CD8-positive, alpha-beta memory T cell (primary cell): ENCODE results near the gene HIVEP2. TPM values are rescaled to one million over a fixed set of nuclear protein-coding genes. Genes with fewer than 3 reads are reported as not detected.
"Not testable (repeated sequence)": the region's sequence is repeated elsewhere in the genome, so short reads cannot be mapped to it uniquely, and the experiment has no call there.

Experiments used
- CTCF ChIA-PET: fragments of 350-600 bp; sonication (Branson Sonifier 250); formaldehyde crosslinking; loops from one replicate; lab custom pipeline; 2021; ENCODE audit warnings: antibody characterized with exemption; lab: Charles Lee
- POLR2A ChIA-PET: fragments of 350-600 bp; sonication (Branson Sonifier 250); formaldehyde crosslinking; loops from one replicate; lab custom pipeline; 2021; ENCODE audit warnings: antibody characterized with exemption; lab: Charles Lee
- DNase-seq, 5 donors: peaks; one replicate each; pipeline versions ENCODE4 v3.0.0 to v3.0.0-alpha.2; 2020 to 2022; ENCODE audit warnings: mixed read lengths in 1 of 5
- H3K27ac ChIP-seq: one replicate; pipeline ENCODE4 v1.7.0; 2013; ENCODE audit warnings: low read depth, mild to moderate bottlenecking, low read length, moderate library complexity
- H3K27me3 ChIP-seq: 2 replicates; pipeline ENCODE4 v1.7.0; 2013; ENCODE audit warnings: low read length, mild to moderate bottlenecking; ENCODE audit not compliant: insufficient read depth, poor library complexity, severe bottlenecking
- H3K36me3 ChIP-seq: 2 replicates; pipeline ENCODE4 v1.7.0; 2013; ENCODE audit warnings: mild to moderate bottlenecking, low read length, moderate library complexity; ENCODE audit not compliant: insufficient read depth
- H3K4me1 ChIP-seq: 2 replicates; pipeline ENCODE4 v1.7.0; 2013; ENCODE audit warnings: mild to moderate bottlenecking, low read length, moderate library complexity; ENCODE audit not compliant: insufficient read depth
- H3K4me3 ChIP-seq: 2 replicates; pipeline ENCODE4 v1.7.0; 2013; ENCODE audit warnings: mild to moderate bottlenecking, low read length
- H3K9me3 ChIP-seq: 2 replicates; pipeline ENCODE4 v1.7.0; 2013; ENCODE audit warnings: mild to moderate bottlenecking, low read length
- H3K27ac Mint-ChIP-seq, 8 donors: one replicate each; pipeline ENCODE4 v1.8.0; 2020 to 2021; ENCODE audit warnings: mixed read lengths in 8 of 8, mild to moderate bottlenecking in 6 of 8, inconsistent platforms in 3 of 8, moderate library complexity in 3 of 8
- H3K27me3 Mint-ChIP-seq, 2 donors: one replicate each; pipeline ENCODE4 v1.8.0; 2020 to 2021; ENCODE audit warnings: mixed read lengths in 2 of 2, mild to moderate bottlenecking in 1 of 2, moderate library complexity in 1 of 2
- H3K36me3 Mint-ChIP-seq, 3 donors: one replicate each; pipeline ENCODE4 v1.8.0; 2020 to 2021; ENCODE audit warnings: mixed read lengths in 3 of 3, inconsistent platforms in 1 of 3, mild to moderate bottlenecking in 1 of 3
- H3K4me1 Mint-ChIP-seq, 3 donors: one replicate each; pipeline ENCODE4 v1.8.0; 2020 to 2021; ENCODE audit warnings: mixed read lengths in 3 of 3, inconsistent platforms in 1 of 3, mild to moderate bottlenecking in 1 of 3
- H3K4me3 Mint-ChIP-seq, 7 donors: one replicate each; pipeline ENCODE4 v1.8.0; 2020 to 2021; ENCODE audit warnings: mixed read lengths in 7 of 7, mild to moderate bottlenecking in 6 of 7, moderate library complexity in 4 of 7, inconsistent platforms in 2 of 7
- H3K9me3 Mint-ChIP-seq, 5 donors: one replicate each; pipeline ENCODE4 v1.8.0; 2020 to 2022; ENCODE audit warnings: mixed read lengths in 5 of 5, mild to moderate bottlenecking in 3 of 5, moderate library complexity in 2 of 5, inconsistent platforms in 1 of 5
- polyA plus RNA-seq: library from polyadenylated mRNA; unstranded; fragments of 300-500 nt; fragmentation: Illumina TruSeq; gene quantifications from one replicate; pipeline ENCODE4 v1.2.3, GENCODE V29; 2021
- total RNA-seq, 2 experiments: library from RNA; stranded (reverse); gene quantifications; one replicate each; pipeline ENCODE4 v1.2.3, GENCODE V29; 2021

HIVEP2 gene
- total RNA-seq (10 to 100 TPM; 37.1 to 37.2 TPM), polyA plus RNA-seq (15.4 TPM)

DNA sequence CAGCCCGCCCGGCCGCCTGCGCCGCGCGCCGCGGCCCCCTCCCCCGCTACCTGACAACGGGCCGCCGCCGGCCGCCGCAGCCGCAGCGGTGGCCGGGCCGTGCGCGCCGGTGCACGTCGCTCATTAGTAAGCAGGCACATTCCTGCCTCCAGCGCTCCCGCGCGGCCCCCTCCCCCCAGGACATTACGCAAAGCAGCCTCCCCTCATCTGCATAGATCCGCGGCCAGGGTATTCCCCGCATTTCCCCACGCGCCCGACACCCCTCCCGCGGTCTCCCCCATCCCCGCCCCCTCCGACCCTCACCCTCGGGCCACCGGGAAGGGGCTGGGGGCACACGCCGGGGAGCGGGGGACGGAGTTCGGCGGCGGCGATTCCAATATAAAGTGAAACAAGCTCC, at the start of gene HIVEP2:
TSS of gene HIVEP2 (minus strand) at position 128 of the 397 bp plus-strand sequence. CDS start 170,438 bp downstream, outside the sequence.
- H3K4me1 Mint-ChIP-seq = peaks cover 49 to 52% (median 49%) of the 10 kb centered on the region in 3 donors
- Histone ChIP-seq H3K9me3 (no peaks in the 10 kb centered on the region), H3K4me1 (peaks cover 47% of the 10 kb centered on the region), H3K27ac (peak within 1 kb of the TSS; percentile 98), H3K27me3 (no peaks in the 10 kb centered on the region), H3K4me3 (peak within 1 kb of the TSS; percentile 89), H3K36me3 (no peaks in the 10 kb centered on the region)
- ChIA-PET CTCF (interaction anchor here (1.3 to 2.3 kb wide), 3 partner anchors 19 to 92 kb away, joined by 3 to 18 read pairs (median 4); no protein-coding TSS in a partner anchor), POLR2A (interaction anchor here (0.6 to 2.8 kb wide), 5 partner anchors 18 to 115 kb away, joined by 3 to 55 read pairs (median 3); no protein-coding TSS in a partner anchor)
- H3K27ac Mint-ChIP-seq = peak within 1 kb of the TSS; percentile 98 to 100 (median 100)
- peaks cover 0 to 4% of the 10 kb centered on the region in 2 donors for H3K27me3 Mint-ChIP-seq
- peaks cover 0 to 3% (median 2%) of the 10 kb centered on the region in 5 donors for H3K9me3 Mint-ChIP-seq
- H3K4me3 Mint-ChIP-seq = peak within 1 kb of the TSS; percentile 94 to 100 (median 99)
- peak; percentile 79 to 91 (median 83) for DNase-seq
- peaks cover 0 to 15% (median 2%) of the 10 kb centered on the region in 3 donors for H3K36me3 Mint-ChIP-seq

DNA sequence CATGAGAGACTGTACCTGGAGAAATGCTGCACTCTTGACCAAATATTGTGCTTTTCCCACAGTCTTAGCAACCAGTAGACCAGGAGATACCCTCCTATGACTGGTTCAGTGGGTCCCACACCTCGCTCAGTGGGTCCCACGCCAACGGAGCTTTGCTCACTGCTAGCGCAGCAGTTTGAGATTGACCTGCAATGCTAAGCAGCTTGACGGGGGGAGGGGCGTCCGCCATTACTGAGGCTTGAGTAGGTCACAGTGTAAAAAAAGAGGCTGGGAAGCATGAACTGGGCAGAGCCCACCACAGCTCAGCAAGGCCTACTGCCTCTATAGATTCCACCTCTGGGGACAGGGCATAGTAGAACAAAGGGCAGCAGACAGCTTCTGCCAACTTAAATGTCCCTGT, 49.0 kb upstream of the HIVEP2 start:
- Histone ChIP-seq H3K27me3 (no peaks in the 10 kb centered on the region), H3K27ac (no peak overlapping the region), H3K9me3 (no peaks in the 10 kb centered on the region), H3K4me3 (no peak overlapping the region), H3K36me3 (no peaks in the 10 kb centered on the region), H3K4me1 (no peaks in the 10 kb centered on the region)
- Mint-ChIP-seq H3K4me1 (peaks cover 3 to 9% (median 9%) of the 10 kb centered on the region in 3 donors), H3K36me3 (peaks cover 0 to 21% (median 0%) of the 10 kb centered on the region in 3 donors), H3K27me3 (peaks cover 6 to 7% of the 10 kb centered on the region in 2 donors), H3K4me3 (no peak overlapping the region), H3K9me3 (peaks cover 0 to 6% (median under 1%) of the 10 kb centered on the region in 5 donors), H3K27ac (no peak overlapping the region)
- ChIA-PET POLR2A (no interaction called here), CTCF (no interaction called here)
- no peak for DNase-seq

DNA sequence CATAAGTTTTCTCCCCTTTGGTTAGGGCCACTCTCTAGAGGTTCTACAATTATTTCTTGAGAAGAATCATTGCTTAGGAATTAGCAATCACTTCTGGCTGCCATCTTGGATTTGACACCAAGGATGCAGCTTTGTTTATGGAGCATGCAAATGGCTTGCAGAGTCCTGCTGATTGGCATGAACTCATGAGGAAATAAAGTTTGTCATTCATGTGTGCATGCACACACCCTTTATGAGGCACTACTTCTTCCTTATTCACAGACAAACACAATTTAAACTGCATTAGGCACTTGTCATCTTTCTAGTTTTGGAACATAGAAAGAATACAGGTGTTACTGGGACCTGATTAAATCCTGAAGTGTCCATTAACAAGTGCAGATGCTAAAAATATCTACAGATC, 42.5 kb upstream of the HIVEP2 start:
- DNase-seq = no peak
- Mint-ChIP-seq H3K4me1 (no peaks in the 10 kb centered on the region), H3K27ac (no peak overlapping the region), H3K9me3 (peaks cover 0 to 2% (median under 1%) of the 10 kb centered on the region in 5 donors), H3K27me3 (peaks cover 3 to 21% of the 10 kb centered on the region in 2 donors), H3K36me3 (peaks cover 0 to 14% (median 0%) of the 10 kb centered on the region in 3 donors), H3K4me3 (no peak overlapping the region)
- H3K9me3 ChIP-seq = no peaks in the 10 kb centered on the region
- ChIA-PET CTCF (no interaction called here), POLR2A (no interaction called here)
- no peaks in the 10 kb centered on the region for H3K4me1 ChIP-seq
- H3K27me3 ChIP-seq = no peaks in the 10 kb centered on the region
- H3K36me3 ChIP-seq = no peaks in the 10 kb centered on the region
- H3K27ac ChIP-seq = no peak overlapping the region
- H3K4me3 ChIP-seq = no peak overlapping the region

GRCh38 chr6:142985281-142985680, 40.3 kb upstream of the HIVEP2 start:
- ChIA-PET POLR2A (no interaction called here), CTCF (interaction anchor here (1.6 kb wide), 1 partner anchor 21 kb away, joined by 3 read pairs; no protein-coding TSS in a partner anchor)
- no peak overlapping the region for H3K4me3 Mint-ChIP-seq
- Histone ChIP-seq H3K27me3 (no peaks in the 10 kb centered on the region), H3K9me3 (no peaks in the 10 kb centered on the region), H3K36me3 (no peaks in the 10 kb centered on the region), H3K4me3 (no peak overlapping the region), H3K27ac (no peak overlapping the region), H3K4me1 (no peaks in the 10 kb centered on the region)
- no peak for DNase-seq
- no peaks in the 10 kb centered on the region for H3K4me1 Mint-ChIP-seq
- no peak overlapping the region for H3K27ac Mint-ChIP-seq
- H3K9me3 Mint-ChIP-seq = peaks cover 10 to 21% (median 15%) of the 10 kb centered on the region in 5 donors
- peaks cover 2 to 24% (median 3%) of the 10 kb centered on the region in 3 donors for H3K36me3 Mint-ChIP-seq
- peaks cover 5 to 18% of the 10 kb centered on the region in 2 donors for H3K27me3 Mint-ChIP-seq

DNA sequence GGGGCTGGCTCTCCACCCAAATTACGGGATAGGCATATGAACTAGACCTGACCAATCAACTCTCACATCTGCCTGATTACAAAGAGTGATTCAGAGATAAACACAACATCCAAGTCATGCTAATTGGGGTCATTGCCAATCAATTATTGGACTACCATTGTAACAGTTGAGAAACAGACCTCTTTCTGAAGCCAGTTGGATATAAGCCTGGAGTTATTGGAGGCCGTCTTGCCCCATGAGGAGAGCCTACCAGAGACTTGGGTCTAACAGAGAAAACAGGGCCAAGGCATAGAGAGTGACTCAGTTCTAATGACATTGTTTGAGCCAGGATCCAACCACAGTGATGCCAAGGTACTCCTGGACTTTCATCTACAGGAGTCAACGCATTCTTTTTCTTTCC, 39.4 kb upstream of the HIVEP2 start:
- no peak overlapping the region for H3K27ac Mint-ChIP-seq
- no peak overlapping the region for H3K4me3 Mint-ChIP-seq
- peaks cover 12 to 22% (median 15%) of the 10 kb centered on the region in 5 donors for H3K9me3 Mint-ChIP-seq
- H3K27ac ChIP-seq = no peak overlapping the region
- no peaks in the 10 kb centered on the region for H3K9me3 ChIP-seq
- no peaks in the 10 kb centered on the region for H3K36me3 ChIP-seq
- no peak overlapping the region for H3K4me3 ChIP-seq
- ChIA-PET CTCF (no interaction called here), POLR2A (no interaction called here)
- no peak for DNase-seq
- H3K4me1 ChIP-seq = no peaks in the 10 kb centered on the region
- H3K36me3 Mint-ChIP-seq = peaks cover 2 to 21% (median 4%) of the 10 kb centered on the region in 3 donors
- H3K27me3 Mint-ChIP-seq = peaks cover 5 to 16% of the 10 kb centered on the region in 2 donors
- no peaks in the 10 kb centered on the region for H3K4me1 Mint-ChIP-seq
- no peaks in the 10 kb centered on the region for H3K27me3 ChIP-seq

GRCh38 chr6:142975365-142975764, 30.4 kb upstream of the HIVEP2 start:
- Mint-ChIP-seq H3K27ac (no peak overlapping the region), H3K36me3 (peaks cover 0 to 6% (median 1%) of the 10 kb centered on the region in 3 donors), H3K9me3 (peaks cover 2 to 8% (median 5%) of the 10 kb centered on the region in 5 donors), H3K27me3 (no peaks in the 10 kb centered on the region), H3K4me1 (peaks cover 0 to 4% (median 2%) of the 10 kb centered on the region in 3 donors), H3K4me3 (no peak overlapping the region)
- Histone ChIP-seq H3K27me3 (no peaks in the 10 kb centered on the region), H3K4me1 (no peaks in the 10 kb centered on the region), H3K36me3 (no peaks in the 10 kb centered on the region), H3K9me3 (no peaks in the 10 kb centered on the region), H3K27ac (no peak overlapping the region), H3K4me3 (no peak overlapping the region)
- no peak for DNase-seq
- ChIA-PET CTCF (no interaction called here), POLR2A (no interaction called here)

DNA sequence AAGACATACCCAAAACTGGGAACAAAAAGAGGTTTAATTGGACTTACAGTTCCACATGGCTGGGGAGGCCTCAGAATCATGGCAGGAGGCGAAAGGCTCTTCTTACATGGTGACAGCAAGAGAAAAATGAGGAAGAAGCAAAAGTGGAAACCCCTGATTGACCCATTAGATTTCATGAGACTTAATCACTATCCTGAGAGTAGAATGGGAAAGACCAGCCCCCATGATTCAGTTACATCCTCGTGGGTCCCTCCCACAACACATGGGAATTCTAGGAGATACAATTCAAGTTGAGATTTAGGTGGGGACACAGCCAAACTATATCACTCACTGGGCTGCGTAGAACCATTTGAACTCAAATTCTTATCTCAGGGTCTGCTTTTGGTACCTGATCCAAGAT, 26.0 kb upstream of the HIVEP2 start:
- CTCF ChIA-PET, POLR2A ChIA-PET: not testable (repeated sequence)
- H3K27ac Mint-ChIP-seq = peak overlapping the region in 1 of 8 donors; percentile 22

GRCh38 chr6:142968601-142969000, 23.6 kb upstream of the HIVEP2 start:
- Mint-ChIP-seq H3K4me1 (no peaks in the 10 kb centered on the region), H3K27ac (no peak overlapping the region), H3K9me3 (no peaks in the 10 kb centered on the region), H3K27me3 (no peaks in the 10 kb centered on the region), H3K4me3 (no peak overlapping the region), H3K36me3 (peaks cover 0 to 4% (median 0%) of the 10 kb centered on the region in 3 donors)
- H3K9me3 ChIP-seq = no peaks in the 10 kb centered on the region
- POLR2A ChIA-PET = no interaction called here
- no peak overlapping the region for H3K27ac ChIP-seq
- no peaks in the 10 kb centered on the region for H3K4me1 ChIP-seq
- no peaks in the 10 kb centered on the region for H3K36me3 ChIP-seq
- CTCF ChIA-PET = no interaction called here
- H3K27me3 ChIP-seq = no peaks in the 10 kb centered on the region
- H3K4me3 ChIP-seq = no peak overlapping the region
- no peak for DNase-seq

More for the DNA sequence above, 26.0 kb upstream of the HIVEP2 start:
- H3K36me3 Mint-ChIP-seq, H3K27me3 ChIP-seq, H3K4me1 Mint-ChIP-seq, H3K27ac ChIP-seq, H3K4me3 ChIP-seq, H3K9me3 ChIP-seq, H3K36me3 ChIP-seq, H3K4me3 Mint-ChIP-seq, H3K4me1 ChIP-seq, H3K9me3 Mint-ChIP-seq, DNase-seq, H3K27me3 Mint-ChIP-seq: not testable (repeated sequence)
